NCI-H2081 (cell line): ENCODE measurements around the gene USF1.

Experiments used
- DNase-seq, 2 experiments: peaks; one replicate each; lab custom pipeline; 2025; lab: John Stamatoyannopoulos, UW

USF1 gene

GRCh38 chr1:161045736-161046604 lies at the start of gene USF1:
TSS of gene USF1 (minus strand) at chr1:161045977. CDS start at chr1:161043275, 2,702 bp downstream.
- peak; percentile 96 to 98 for DNase-seq

GRCh38 chr1:161095230-161095629 lies 49.5 kb upstream of the USF1 start:
- no peak for DNase-seq

- DNase-seq, result no peak
Observed at GRCh38 chr1:161094481-161094880, 48.7 kb upstream of the USF1 start.

- DNase-seq, result no peak
Observed at GRCh38 chr1:161092621-161093028, 46.8 kb upstream of the USF1 start.

GRCh38 chr1:161091796-161092507 lies 46.2 kb upstream of the USF1 start:
- no peak for DNase-seq

- no peak for DNase-seq
Observed at GRCh38 chr1:161091093-161091492, 45.3 kb upstream of the USF1 start.

GRCh38 chr1:161090617-161091016 lies 44.8 kb upstream of the USF1 start:
- DNase-seq, result no peak

GRCh38 chr1:161089938-161090337 lies 44.2 kb upstream of the USF1 start:
- no peak for DNase-seq

GRCh38 chr1:161089251-161089924 lies 43.6 kb upstream of the USF1 start, which contains the start of gene NECTIN4:
TSS of gene NECTIN4 (minus strand) at chr1:161089558. CDS start at chr1:161089296, 262 bp downstream.
- DNase-seq, result no peak

- no peak for DNase-seq
Observed at GRCh38 chr1:161088587-161089110, 42.9 kb upstream of the USF1 start.

- no peak for DNase-seq
Observed at GRCh38 chr1:161086457-161086856, 40.7 kb upstream of the USF1 start.

GRCh38 chr1:161085165-161085564 lies 39.4 kb upstream of the USF1 start:
- no peak for DNase-seq

- no peak for DNase-seq
Observed at GRCh38 chr1:161084597-161084988, 38.8 kb upstream of the USF1 start.

GRCh38 chr1:161083748-161084596 lies 38.2 kb upstream of the USF1 start:
- DNase-seq, result no peak

GRCh38 chr1:161082996-161083747 lies 37.4 kb upstream of the USF1 start:
- DNase-seq, result no peak

- no peak for DNase-seq
Observed at GRCh38 chr1:161082483-161082882, 36.7 kb upstream of the USF1 start.

GRCh38 chr1:161081519-161081918 lies 35.7 kb upstream of the USF1 start:
- DNase-seq, result no peak

- DNase-seq, result no peak
Observed at GRCh38 chr1:161080441-161081405, 34.9 kb upstream of the USF1 start.

- DNase-seq, result no peak
Observed at GRCh38 chr1:161079436-161080110, 33.8 kb upstream of the USF1 start.
